Cardiac fibroblast (primary cell): ENCODE data around the gene EVPLL.

Experiments used
- DNase-seq, 2 donors: peaks; one replicate each; pipeline versions ENCODE4 v3.0.0 to v3.0.0-alpha.2; 2010; ENCODE audit warnings: low read depth in 2 of 2
- H3K4me3 ChIP-seq, 2 donors: replicated peaks in 1 of 2; 1 replicate in 1 of 2; 2 replicates in 1 of 2; pipeline ENCODE4 v1.5.1; 2011; ENCODE audit warnings: low read depth in 2 of 2, low read length in 2 of 2, mild to moderate bottlenecking in 2 of 2, moderate library complexity in 1 of 2
- TF ChIP-seq, protein P1 (sequence below): IDR thresholded peaks from one replicate; pipeline ENCODE4 v1.5.1; 2011; ENCODE audit warnings: low read depth, mild to moderate bottlenecking, low read length, inconsistent platforms

Gene EVPLL

DNA sequence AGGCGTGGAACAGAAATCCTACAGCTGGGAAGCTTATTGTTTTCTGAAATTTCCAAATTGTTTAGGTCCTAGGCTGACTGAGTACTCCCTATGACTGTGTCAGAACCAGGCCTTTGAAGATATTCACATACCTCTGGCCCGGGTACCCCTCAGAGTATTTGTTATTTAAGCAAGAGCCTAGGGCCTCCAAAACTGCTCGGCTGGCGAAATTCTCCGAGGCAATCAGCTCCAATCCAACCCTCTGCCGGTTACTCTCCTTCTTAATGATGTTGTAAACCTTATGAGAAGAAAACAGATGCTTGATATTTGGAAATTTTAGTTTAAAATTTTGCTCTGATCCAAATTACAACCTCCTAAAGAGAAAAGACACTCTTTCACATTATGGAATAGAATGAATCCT is 24.0 kb upstream of the EVPLL start:
- TF ChIP-seq, protein P1, sequence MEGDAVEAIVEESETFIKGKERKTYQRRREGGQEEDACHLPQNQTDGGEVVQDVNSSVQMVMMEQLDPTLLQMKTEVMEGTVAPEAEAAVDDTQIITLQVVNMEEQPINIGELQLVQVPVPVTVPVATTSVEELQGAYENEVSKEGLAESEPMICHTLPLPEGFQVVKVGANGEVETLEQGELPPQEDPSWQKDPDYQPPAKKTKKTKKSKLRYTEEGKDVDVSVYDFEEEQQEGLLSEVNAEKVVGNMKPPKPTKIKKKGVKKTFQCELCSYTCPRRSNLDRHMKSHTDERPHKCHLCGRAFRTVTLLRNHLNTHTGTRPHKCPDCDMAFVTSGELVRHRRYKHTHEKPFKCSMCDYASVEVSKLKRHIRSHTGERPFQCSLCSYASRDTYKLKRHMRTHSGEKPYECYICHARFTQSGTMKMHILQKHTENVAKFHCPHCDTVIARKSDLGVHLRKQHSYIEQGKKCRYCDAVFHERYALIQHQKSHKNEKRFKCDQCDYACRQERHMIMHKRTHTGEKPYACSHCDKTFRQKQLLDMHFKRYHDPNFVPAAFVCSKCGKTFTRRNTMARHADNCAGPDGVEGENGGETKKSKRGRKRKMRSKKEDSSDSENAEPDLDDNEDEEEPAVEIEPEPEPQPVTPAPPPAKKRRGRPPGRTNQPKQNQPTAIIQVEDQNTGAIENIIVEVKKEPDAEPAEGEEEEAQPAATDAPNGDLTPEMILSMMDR, result no peak
- no peak for DNase-seq

DNA sequence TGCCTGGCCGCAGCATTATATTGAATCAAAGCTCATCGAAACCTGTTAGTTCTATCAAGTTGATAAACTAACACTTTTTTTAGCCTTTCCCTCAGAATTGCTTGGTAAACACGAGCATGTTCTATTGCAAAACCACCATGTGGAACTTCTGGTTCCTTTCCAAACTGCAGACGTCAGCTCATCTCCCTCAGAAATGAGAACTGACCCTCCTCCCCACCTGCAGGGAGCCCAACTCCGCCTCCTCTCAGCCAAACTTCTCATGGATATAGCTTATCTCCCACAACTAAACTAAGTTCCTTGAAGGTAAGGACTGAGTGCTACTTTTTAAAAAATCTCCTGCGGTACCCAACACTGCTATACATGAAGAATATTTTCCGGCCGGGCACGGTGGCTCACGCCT is 21.0 kb upstream of the EVPLL start:
- H3K4me3 ChIP-seq, result no peak overlapping the region
- TF ChIP-seq, protein P1, result no peak
- peak; percentile 69 to 88 for DNase-seq

More for the DNA sequence above, 24.0 kb upstream of the EVPLL start:
- H3K4me3 ChIP-seq, result no peak overlapping the region

DNA sequence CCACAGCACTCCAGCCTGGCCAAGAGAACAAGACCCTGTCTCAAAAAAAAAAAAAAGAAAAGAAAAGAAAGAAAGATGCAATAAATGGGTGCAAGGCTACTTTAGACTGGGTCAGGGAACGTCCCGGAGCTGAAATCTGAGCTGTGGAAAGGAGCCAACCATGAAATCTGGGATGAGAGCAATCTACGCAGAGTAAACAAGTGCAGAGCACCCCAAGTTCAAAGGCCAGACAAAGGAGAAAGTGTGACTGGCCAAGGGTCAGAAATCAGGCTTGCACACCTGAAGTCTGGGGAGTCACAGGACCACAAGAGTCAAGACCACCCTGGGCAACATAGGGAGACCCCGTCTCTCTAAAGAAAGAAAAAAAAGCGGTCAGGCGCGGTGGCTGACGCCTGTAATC is 17.1 kb upstream of the EVPLL start:
- TF ChIP-seq, protein P1, result no peak
- no peak for DNase-seq
- no peak overlapping the region for H3K4me3 ChIP-seq

DNA sequence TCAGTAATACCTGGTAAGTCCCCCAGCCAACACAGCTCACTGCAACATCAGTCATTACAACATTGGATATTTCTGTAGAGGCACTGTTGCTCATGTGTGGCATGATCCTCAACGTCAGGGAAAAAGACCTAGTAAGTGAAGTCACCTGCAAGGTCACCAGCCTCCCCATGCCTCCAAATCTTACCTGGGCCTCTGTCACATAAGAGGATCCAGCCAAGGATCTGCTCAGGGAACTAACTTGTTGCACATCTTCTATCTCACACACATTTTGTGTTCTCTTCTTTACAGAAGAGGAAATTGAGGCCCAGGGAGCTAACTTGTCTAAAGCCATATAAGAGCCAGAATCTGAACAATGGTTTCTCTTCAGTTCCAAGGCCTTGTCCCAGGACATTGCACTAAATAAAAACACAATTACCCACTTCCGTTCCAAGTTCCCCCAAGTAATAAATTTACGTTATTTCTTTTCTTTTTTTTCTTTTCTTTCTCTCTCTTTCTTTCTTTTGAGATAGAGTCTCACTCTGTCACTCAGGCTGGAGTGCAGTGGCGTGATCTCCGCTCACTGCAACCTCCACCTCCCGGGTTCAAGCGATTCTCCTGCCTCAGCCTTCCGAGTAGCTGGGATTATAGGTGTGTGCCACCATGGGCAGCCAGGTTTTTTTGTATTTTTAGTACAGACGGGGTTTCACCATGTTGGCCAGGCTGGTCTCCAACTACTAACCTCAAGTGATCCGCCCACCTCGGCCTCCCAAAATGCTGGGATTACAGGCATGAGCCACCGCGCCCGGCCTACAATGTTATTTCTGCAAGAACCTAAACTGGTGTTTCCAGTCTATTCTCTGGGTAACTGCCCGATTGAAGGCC is 15.5 kb upstream of the EVPLL start:
- H3K4me3 ChIP-seq, result peak overlapping the region; percentile 66 to 80
- TF ChIP-seq, protein P1, result no peak
- no peak for DNase-seq

DNA sequence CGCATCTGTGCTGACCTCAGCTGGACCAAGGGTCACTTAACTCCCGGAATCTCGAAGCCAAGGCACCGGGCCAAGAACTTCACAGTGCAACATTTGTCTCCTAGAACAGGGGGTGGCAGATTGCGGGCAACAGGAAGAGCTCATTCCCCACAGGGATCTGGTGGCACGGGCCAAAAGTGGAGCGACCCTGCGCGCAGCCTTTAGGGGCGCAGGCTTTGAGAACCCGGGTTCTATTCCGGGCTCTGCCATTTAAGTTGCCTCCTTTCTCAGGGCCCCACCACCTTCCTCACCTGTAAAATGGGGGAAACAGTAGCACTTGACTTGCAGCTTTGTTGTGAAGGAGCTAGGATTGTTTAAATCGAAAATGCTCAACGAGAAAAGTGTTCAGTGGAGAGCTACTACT is 14.9 kb upstream of the EVPLL start:
- TF ChIP-seq, protein P1, result no peak
- H3K4me3 ChIP-seq, result peak overlapping the region; percentile 66 to 80
- DNase-seq, result peak; percentile 11 to 36

DNA sequence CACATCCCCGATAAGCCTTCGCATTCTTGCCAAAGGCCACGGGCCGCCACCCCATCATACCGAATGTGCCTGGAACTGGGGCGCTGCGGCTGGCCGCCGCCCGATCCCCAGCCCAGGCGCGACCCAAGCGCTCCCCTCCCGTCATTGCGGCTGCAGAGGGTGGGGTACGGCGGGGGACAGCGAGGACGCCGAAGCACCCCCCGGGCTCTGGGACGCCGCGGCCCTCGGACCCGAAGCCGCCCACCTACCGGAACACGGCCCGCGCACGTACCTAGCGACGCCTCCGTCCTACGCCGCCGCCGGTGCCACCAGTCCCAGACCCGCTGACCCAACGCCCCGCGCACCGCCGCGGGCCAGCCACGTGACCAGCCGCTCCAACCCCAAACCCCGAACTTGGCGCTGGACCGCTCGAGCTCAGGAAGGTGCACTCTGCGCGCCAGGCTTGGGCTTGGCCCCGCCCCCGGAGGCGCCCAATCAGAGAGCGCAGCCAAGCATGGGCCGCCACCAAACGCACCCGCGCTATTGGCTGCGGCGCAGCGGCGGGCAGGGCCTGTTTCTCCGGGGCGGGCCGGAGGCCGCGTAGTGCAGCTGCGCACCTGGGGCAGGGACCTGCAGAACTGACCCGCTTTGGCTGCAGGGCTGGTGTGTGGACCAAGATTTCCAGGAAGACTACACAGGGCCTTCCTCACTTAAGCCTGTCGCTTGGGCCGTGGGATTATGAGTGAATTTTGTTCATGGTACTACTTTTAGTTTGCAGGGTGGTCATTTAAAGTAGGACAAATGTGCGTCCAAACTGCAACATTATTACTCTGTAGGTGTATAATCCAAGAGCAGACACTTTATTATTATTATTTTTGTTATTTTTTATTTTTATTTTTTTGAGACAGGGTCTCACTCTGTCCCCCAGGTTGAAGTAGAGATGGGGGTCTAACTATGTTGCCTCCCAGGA is 14.2 kb upstream of the EVPLL start, which contains the start of gene SHMT1:
SHMT1 (minus strand) TSS at position 450 of the 949 bp plus-strand sequence. CDS start 7,569 bp downstream, outside the sequence.
- TF ChIP-seq, protein P1, result no peak
- peak within 1 kb of the TSS; percentile 66 to 80 for H3K4me3 ChIP-seq
- peak; percentile 85 to 90 for DNase-seq
